Rectal smooth muscle tissue (tissue), 1 donor: ENCODE data around the gene RNGTT.
"Not testable (repeated sequence)": the region's sequence is repeated elsewhere in the genome, so short reads cannot be mapped to it uniquely, and the experiment has no call there.

Experiments
- H3K27ac ChIP-seq: one replicate; pipeline ENCODE4 v1.7.0; 2013; ENCODE audit warnings: low read depth, low read length, inconsistent platforms
- H3K27me3 ChIP-seq: one replicate; pipeline ENCODE4 v1.7.0; 2013; ENCODE audit warnings: low read length; ENCODE audit not compliant: control insufficient read depth, insufficient read depth
- H3K36me3 ChIP-seq: one replicate; pipeline ENCODE4 v1.7.0; 2013; ENCODE audit warnings: low read length; ENCODE audit not compliant: control insufficient read depth, insufficient read depth
- H3K4me1 ChIP-seq: one replicate; pipeline ENCODE4 v1.7.0; 2013; ENCODE audit warnings: low read length; ENCODE audit not compliant: control insufficient read depth, insufficient read depth
- H3K4me3 ChIP-seq: one replicate; pipeline ENCODE4 v1.7.0; 2013; ENCODE audit warnings: low read length
- H3K9ac ChIP-seq: one replicate; pipeline ENCODE4 v1.7.0; 2013; ENCODE audit warnings: low read length

RNGTT gene

DNA sequence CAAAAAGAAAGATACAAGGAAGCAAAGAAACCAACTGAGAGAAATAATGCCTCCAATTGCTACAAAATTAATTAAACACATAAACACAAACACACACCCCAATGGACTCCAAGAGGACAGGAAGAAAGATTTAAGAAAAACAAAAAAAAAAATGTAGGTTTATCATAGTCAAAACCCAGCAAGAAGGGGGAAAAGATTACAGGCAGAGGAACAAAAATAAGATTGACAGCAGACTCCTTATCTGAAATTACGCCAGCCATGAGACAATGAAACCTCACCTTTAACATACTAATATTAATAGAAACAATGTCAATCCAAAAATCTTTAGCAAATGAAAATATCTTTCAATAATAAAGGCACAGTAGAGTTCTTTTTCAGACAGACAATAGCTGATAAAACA, 155.8 kb downstream of the RNGTT start:
- H3K9ac ChIP-seq: no peak overlapping the region
- H3K27me3 ChIP-seq: no peaks in the 10 kb centered on the region
- no peak overlapping the region for H3K27ac ChIP-seq
- no peak overlapping the region for H3K4me3 ChIP-seq
- no peaks in the 10 kb centered on the region for H3K4me1 ChIP-seq
- no peaks in the 10 kb centered on the region for H3K36me3 ChIP-seq

DNA sequence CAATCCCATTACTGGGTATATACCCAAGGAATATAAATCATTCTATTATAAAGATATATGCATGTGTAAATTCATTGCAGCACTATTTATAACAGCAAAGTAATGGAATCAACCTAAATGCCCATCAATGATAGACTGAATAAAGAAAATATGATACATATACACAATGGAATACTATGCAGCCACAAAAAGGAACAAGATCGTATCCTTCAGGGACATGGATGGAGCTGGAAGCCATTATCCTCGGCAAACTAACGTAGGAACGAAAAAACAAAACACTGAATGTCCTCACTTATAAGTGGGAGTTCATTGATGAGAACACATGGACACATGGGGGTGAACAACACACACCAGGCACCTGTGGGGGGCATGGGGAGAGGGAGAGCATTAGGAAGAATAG, 156.7 kb downstream of the RNGTT start:
- Histone ChIP-seq H3K4me3 (no peak overlapping the region), H3K27ac (no peak overlapping the region), H3K36me3 (no peaks in the 10 kb centered on the region), H3K9ac (no peak overlapping the region), H3K27me3 (no peaks in the 10 kb centered on the region), H3K4me1 (no peaks in the 10 kb centered on the region)

DNA sequence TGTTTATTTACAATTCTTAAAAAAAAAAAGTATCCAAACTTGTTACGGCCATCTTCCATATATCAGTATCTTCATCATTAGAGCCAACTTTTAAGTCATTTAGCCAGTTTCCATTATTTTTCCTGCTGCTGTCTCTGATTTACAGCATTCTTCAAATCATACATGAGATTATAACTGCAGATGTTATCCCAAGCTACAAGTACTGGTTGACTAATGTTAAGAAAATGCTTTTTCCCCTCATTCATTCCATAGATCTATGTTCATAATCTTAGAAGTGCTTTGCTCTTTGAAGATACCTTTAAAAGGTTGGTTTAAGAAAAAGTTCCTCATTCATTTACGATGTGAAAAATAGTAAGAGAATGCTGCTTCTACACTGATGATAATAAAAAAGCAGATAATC, 158.7 kb downstream of the RNGTT start:
- no peak overlapping the region for H3K9ac ChIP-seq
- H3K27ac ChIP-seq: no peak overlapping the region
- no peaks in the 10 kb centered on the region for H3K36me3 ChIP-seq
- H3K27me3 ChIP-seq: no peaks in the 10 kb centered on the region
- no peak overlapping the region for H3K4me3 ChIP-seq
- H3K4me1 ChIP-seq: no peaks in the 10 kb centered on the region

DNA sequence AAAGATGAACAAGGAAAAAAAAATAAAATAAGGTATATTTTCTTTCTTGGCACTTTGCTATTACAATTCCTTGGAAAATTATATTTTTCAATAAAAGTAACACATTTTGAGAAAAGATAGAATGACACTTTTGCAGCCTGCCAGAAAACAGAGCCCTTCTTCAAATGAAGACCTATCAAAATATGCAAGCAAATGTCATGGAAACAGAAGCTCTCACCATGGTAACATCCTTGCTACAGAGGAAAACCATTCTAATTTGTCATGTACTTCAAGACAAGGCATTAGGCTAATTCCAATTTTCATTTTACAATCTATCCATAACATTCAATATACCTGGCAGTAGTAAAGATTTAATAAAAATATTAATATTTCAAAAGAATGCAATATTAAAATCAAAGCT, 177.9 kb downstream of the RNGTT start:
- H3K4me1 ChIP-seq: no peaks in the 10 kb centered on the region
- H3K36me3 ChIP-seq: no peaks in the 10 kb centered on the region
- H3K9ac ChIP-seq: no peak overlapping the region
- H3K27ac ChIP-seq: no peak overlapping the region
- no peaks in the 10 kb centered on the region for H3K27me3 ChIP-seq
- no peak overlapping the region for H3K4me3 ChIP-seq

DNA sequence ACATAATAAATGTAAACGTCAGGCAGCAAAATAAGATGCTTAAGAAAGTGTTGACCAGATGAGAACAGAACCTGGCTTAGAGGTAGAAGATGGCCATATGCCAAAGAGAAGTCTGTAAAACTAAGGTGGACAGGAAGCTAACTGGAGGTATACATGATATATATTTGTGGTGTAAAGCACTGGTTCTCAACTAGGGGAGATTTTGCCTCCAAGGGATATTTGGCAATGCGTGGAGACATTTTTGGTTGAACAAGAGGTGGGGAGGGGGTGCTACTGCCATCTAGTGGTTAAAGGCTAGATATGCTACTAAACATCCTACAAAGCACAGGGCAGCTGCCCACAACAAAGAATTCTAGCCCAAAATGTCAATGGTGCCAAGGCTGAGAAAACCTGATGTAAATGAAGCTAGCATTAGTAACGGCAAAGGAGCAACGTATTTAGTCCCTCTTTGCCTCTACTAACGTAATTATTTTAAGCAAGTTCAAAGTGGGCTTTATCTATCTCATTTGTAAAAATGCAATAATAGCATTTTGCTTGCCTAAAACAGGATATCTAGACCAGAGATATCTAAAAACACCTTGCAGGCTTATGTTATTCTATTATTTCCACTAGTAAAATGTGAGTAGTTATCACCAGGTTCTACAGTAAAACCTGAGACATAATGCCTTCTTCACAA, 182.6 kb downstream of the RNGTT start:
- Histone ChIP-seq H3K27me3 (no peaks in the 10 kb centered on the region), H3K27ac (no peak overlapping the region), H3K4me3 (no peak overlapping the region), H3K9ac (no peak overlapping the region), H3K4me1 (no peaks in the 10 kb centered on the region), H3K36me3 (no peaks in the 10 kb centered on the region)

DNA sequence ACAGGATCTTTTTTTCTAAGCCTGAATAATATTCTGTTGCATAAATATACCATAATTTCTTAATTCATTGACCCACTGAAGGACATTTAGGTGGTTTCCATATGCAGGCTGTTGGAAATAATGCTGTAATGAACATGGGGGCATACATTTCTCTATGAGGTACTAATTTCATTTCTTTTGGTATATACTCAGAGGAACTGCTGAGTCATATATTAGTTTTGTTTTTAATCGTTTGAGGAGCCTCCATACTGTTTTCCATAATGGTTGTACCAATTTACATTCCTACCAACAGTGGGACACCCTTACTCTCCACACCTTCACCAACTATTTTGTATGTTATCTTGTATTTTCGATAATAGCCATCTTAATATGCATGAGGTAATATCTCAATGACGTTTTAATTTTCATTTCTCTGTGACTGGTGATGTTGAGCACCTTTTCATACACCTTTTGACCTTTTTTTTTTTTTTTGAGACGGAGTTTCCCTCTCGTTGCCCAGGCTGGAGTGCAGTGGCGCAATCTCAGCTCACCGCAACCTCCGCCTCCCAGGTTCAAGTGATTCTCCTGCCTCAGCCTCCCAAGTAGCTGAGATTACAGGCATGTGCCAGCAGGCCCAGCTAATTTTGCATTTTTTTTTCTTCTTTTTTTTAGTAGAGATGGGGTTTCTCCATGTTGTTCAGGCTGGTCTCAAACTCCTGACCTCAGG, 187.4 kb downstream of the RNGTT start:
- no peak overlapping the region for H3K27ac ChIP-seq
- H3K4me3 ChIP-seq: no peak overlapping the region
- no peak overlapping the region for H3K9ac ChIP-seq
- H3K27me3 ChIP-seq: no peaks in the 10 kb centered on the region
- no peaks in the 10 kb centered on the region for H3K36me3 ChIP-seq
- no peaks in the 10 kb centered on the region for H3K4me1 ChIP-seq

DNA sequence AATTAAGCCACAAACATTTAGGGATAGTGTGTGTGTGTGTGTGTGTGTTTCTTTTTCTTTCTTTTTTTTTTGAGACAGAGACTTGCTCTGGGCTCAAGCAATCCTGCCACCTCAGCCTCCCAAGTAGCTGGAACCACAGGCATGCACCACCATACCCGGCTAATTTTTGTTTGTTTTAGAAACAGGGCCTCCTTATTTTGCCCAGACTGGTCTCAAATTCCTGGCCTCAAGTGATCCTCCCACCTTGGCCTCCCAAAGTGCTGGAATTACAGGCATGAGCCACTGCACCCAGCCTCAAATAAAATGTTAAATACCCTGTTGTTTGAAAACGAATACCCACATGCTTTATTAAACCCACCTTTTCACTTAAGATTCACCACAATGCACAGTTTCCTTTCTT, 195.3 kb downstream of the RNGTT start:
- H3K4me3 ChIP-seq, H3K4me1 ChIP-seq, H3K27ac ChIP-seq, H3K36me3 ChIP-seq, H3K27me3 ChIP-seq, H3K9ac ChIP-seq: not testable (repeated sequence)

DNA sequence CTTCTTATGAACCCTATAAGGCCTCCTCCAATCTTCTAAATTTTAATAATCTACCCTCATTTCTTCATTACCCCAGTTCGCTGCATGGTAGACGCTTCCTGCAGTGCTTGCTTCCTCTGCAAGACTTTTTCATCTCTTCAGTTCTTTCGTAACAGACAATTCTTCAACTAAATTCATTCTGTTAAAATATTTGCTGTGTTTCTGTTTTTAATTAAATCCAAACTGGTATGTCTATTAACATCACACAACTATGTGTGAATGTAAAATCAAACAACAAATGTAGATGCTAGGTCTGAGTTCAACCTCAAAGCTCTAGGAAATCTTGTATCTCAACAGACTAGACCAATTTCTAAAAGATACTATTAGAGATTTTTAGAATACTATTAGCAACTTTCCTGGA, 199.3 kb downstream of the RNGTT start:
- H3K36me3 ChIP-seq: no peaks in the 10 kb centered on the region
- H3K27me3 ChIP-seq: no peaks in the 10 kb centered on the region
- no peak overlapping the region for H3K9ac ChIP-seq
- no peak overlapping the region for H3K27ac ChIP-seq
- no peak overlapping the region for H3K4me3 ChIP-seq
- no peaks in the 10 kb centered on the region for H3K4me1 ChIP-seq

DNA sequence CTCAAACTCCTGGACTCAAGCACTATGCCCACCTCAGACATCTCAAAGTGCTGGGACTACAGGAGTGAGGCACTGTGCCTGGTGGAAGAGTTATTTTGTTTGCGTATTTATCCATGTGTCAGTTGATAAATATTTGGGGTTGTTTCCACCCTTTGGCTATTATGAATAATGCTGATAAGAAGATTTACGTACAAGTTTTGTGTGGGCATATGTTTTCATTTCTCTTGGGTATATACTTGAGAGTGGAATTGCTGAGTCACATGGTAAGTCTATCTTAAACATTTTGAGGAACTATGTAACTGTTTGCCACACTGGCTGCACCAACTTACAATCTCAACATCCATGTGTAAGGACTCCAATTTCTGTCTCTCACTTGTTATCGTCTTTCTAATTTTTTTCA, 200.3 kb downstream of the RNGTT start:
- Histone ChIP-seq H3K4me3 (no peak overlapping the region), H3K4me1 (no peaks in the 10 kb centered on the region), H3K9ac (no peak overlapping the region), H3K27ac (no peak overlapping the region), H3K27me3 (no peaks in the 10 kb centered on the region), H3K36me3 (no peaks in the 10 kb centered on the region)

DNA sequence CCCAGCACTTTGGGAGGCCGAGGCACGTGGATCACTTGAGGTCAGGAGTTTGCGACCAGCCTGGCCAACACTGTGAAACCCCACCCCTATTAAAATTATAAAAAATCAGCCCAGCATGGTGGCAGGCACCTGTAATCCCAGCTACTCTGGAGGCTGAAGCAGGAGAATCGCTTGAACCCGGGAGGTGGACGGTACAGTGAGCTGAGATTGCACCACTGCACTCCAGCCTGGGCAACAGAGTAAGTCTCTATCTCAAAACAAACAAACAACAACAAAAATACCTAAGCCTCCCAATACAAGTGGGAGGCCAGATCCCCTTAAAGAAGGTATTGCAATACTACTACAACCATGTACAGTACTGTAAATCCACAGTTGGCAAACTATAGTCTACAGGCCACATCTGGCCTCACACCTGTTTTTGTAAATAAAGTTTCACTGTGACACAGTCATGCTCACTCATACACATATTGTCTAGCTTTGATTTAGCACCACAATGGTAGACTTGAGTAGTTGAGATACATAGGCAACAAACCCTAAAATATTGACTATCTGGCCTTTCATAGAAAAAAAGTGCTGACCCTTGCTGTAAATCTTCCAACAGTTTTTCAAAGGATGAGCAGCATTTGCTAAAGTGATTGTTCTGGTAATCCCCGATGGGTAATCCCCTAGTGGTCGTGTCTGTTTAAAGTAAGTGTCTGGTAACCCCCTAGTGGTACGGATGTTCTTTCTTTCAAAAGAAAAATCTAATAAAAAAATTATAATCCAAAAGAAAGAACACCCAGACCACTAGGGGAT, 202.0 kb downstream of the RNGTT start:
- Histone ChIP-seq H3K4me3 (no peak overlapping the region), H3K27ac (no peak overlapping the region), H3K36me3 (no peaks in the 10 kb centered on the region), H3K9ac (no peak overlapping the region), H3K27me3 (no peaks in the 10 kb centered on the region), H3K4me1 (no peaks in the 10 kb centered on the region)

DNA sequence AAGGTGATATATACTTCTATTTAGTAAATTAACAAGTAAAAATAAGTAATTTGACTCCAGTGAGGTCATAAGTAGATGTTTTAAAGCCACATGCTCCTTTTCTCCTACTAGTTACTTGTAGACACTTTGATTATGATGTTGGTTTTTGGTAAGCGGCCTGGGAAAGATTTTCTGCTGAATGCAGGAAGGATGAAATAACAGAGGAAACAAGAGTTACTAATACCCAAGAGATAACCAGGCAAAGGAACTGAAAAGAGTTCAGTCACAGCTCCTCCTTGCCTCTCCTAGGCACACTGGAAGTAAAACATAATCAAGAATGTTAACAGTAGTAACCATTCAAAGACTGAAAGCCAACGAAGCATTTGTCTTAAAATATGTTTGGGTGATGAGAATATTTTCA, 203.3 kb downstream of the RNGTT start:
- Histone ChIP-seq H3K27ac (no peak overlapping the region), H3K36me3 (no peaks in the 10 kb centered on the region), H3K9ac (no peak overlapping the region), H3K4me3 (no peak overlapping the region), H3K27me3 (no peaks in the 10 kb centered on the region), H3K4me1 (no peaks in the 10 kb centered on the region)

DNA sequence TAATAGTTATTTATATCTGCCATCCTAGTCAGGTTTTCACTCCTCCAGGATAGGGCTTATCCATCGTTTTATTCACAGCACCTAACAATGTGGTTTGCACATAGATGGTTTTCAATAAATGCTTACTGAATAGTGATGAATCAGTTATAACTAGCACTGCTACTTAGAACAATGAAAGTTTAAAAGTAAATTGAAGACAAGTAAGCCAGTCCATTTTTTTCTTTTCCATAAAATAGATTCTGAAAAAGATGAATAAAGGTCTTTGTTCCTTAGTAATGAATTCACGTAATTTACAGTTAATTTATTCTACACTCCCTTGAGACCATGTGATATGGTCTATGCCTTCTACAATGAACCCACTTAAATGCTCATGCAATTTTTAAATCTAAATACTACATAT, 212.5 kb downstream of the RNGTT start:
- H3K4me1 ChIP-seq: no peaks in the 10 kb centered on the region
- no peaks in the 10 kb centered on the region for H3K36me3 ChIP-seq
- no peak overlapping the region for H3K9ac ChIP-seq
- H3K27ac ChIP-seq: no peak overlapping the region
- no peak overlapping the region for H3K4me3 ChIP-seq
- no peaks in the 10 kb centered on the region for H3K27me3 ChIP-seq
